HL-60 (cell line): ENCODE results near the gene ATP6V1C2.

ENCODE experiments used
- DNase-seq, 2 experiments: peaks; one replicate each; pipeline ENCODE4 v3.0.0-alpha.2; 2010 to 2020; ENCODE audit warnings: low read depth in 1 of 2, low spot score in 1 of 2
- H3K27ac ChIP-seq: fragments of 250-450 bp; sonication (Bioruptor Pico); replicated peaks from 2 replicates; pipeline ENCODE4 v1.5.1; 2020; ENCODE audit warnings: mild to moderate bottlenecking, moderate library complexity
- H3K27me3 ChIP-seq: fragments of 250-450 bp; sonication (Bioruptor Pico); 2 replicates; pipeline ENCODE4 v1.5.1; 2021; ENCODE audit warnings: mild to moderate bottlenecking, moderate library complexity; ENCODE audit not compliant: insufficient read depth, poor library complexity, severe bottlenecking
- H3K4me3 ChIP-seq: replicated peaks from 2 replicates; pipeline ENCODE4 v1.5.1; 2011; ENCODE audit warnings: mild to moderate bottlenecking, control low read depth, low read length; ENCODE audit not compliant: insufficient read depth
- CTCF ChIP-seq: IDR thresholded peaks from one replicate; pipeline ENCODE4 v1.5.1; 2011; ENCODE audit warnings: low read length, control low read depth, inconsistent platforms; ENCODE audit not compliant: insufficient read depth
- GABPA ChIP-seq: IDR thresholded peaks from 2 replicates; pipeline ENCODE4 v1.6.1; 2012; ENCODE audit warnings: low read depth
- POLR2AphosphoS5 ChIP-seq: IDR thresholded peaks from 2 replicates; pipeline ENCODE4 v1.6.1; 2012; ENCODE audit warnings: low read depth
- REST ChIP-seq: IDR thresholded peaks from 2 replicates; pipeline ENCODE4 v1.6.1; 2012; ENCODE audit warnings: low read depth; ENCODE audit not compliant: insufficient replicate concordance
- SPI1 ChIP-seq: IDR thresholded peaks from 2 replicates; pipeline ENCODE4 v1.6.1; 2012; ENCODE audit warnings: low read depth, mild to moderate bottlenecking, borderline replicate concordance

The ATP6V1C2 gene

GRCh38 chr2:10765914-10766313 is 44.5 kb downstream of the ATP6V1C2 start:
- TF ChIP-seq GABPA, result no peak
- no peak for TF ChIP-seq SPI1
- TF ChIP-seq CTCF, result no peak
- no peak for TF ChIP-seq POLR2AphosphoS5
- TF ChIP-seq REST, result no peak
- H3K27ac ChIP-seq, result no peak overlapping the region
- H3K4me3 ChIP-seq, result no peak overlapping the region
- H3K27me3 ChIP-seq, result peaks cover 11% of the 10 kb centered on the region
- DNase-seq, result no peak

- TF ChIP-seq REST (no peak), SPI1 (no peak)
- Histone ChIP-seq H3K4me3 (no peak overlapping the region), H3K27ac (no peak overlapping the region), H3K27me3 (peaks cover 11% of the 10 kb centered on the region)
- no peak for DNase-seq
Measured at GRCh38 chr2:10768063-10768507, 46.7 kb downstream of the ATP6V1C2 start.

- DNase-seq, result no peak
- H3K4me3 ChIP-seq, result no peak overlapping the region
- no peak for TF ChIP-seq REST
- no peak for TF ChIP-seq SPI1
- no peak for TF ChIP-seq POLR2AphosphoS5
- TF ChIP-seq GABPA, result no peak
- TF ChIP-seq CTCF, result no peak
- H3K27me3 ChIP-seq, result peaks cover 7% of the 10 kb centered on the region
- H3K27ac ChIP-seq, result no peak overlapping the region
Measured at GRCh38 chr2:10770956-10771750, 49.7 kb downstream of the ATP6V1C2 start.
